Epithelial cell of proximal tubule (primary cell): ENCODE results near the gene MOB3A. TPM values are rescaled to one million over a fixed set of nuclear protein-coding genes. Genes with fewer than 3 reads are reported as not detected.
A peak's percentile ranks its signal among the peaks of the same experiment; 100 is the strongest.

Experiments
- DNase-seq: peaks from one replicate; pipeline ENCODE4 v3.0.0-alpha.2; 2011; ENCODE audit warnings: low read depth
- H3K4me3 ChIP-seq: 2 replicates; pipeline ENCODE4 v1.5.1; 2011; ENCODE audit warnings: low read depth, mild to moderate bottlenecking, low read length
- total RNA-seq: library from RNA; depleted of rRNA; stranded (reverse); fragments of >200 nt; gene quantifications from 2 replicates; pipeline ENCODE4 v1.2.3, GENCODE V29; 2015
- TF ChIP-seq, protein P1 (sequence below): conservative IDR thresholded peaks from 2 replicates; pipeline ENCODE4 v1.5.1; 2012; ENCODE audit warnings: low read depth, mild to moderate bottlenecking, low read length

MOB3A gene
- total RNA-seq, 1 donor from 2014 or later, result 29.9 TPM

DNA sequence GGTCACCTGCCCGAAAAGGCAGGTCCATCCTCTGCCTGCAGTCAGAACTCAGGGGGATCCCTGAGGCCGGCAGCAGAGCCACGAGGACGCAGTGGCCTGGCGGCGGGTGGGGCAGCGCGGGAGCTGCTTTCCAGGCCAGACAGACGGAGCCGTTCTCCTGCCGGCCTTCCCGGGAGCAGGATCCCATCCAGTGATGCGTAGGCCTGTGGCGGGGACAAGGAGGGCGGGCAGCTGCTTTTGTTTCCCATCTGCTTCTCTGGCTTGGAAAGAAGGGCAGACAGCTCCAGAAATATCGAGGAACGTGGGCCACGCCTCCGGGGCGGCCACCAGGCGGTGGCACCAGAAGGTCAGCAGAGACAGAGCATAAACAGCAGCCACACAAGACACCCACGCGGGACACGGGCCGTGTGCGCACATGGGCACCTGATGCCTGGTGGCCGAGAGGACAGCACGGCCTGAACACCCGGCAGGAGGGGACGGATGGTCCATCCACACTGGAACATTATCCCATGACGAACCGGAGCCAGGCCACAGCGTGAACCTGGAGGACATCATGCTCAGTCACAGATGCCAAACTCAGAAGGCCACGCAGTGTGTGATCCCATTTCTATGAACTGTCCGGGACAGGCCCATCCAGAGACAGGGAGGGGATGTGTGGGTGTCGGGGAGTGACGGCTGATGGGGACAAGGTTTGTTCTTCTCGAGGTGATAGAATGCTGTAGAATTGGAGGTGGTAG is 31.2 kb downstream of the MOB3A start:
- no peak for DNase-seq
- TF ChIP-seq, protein P1, sequence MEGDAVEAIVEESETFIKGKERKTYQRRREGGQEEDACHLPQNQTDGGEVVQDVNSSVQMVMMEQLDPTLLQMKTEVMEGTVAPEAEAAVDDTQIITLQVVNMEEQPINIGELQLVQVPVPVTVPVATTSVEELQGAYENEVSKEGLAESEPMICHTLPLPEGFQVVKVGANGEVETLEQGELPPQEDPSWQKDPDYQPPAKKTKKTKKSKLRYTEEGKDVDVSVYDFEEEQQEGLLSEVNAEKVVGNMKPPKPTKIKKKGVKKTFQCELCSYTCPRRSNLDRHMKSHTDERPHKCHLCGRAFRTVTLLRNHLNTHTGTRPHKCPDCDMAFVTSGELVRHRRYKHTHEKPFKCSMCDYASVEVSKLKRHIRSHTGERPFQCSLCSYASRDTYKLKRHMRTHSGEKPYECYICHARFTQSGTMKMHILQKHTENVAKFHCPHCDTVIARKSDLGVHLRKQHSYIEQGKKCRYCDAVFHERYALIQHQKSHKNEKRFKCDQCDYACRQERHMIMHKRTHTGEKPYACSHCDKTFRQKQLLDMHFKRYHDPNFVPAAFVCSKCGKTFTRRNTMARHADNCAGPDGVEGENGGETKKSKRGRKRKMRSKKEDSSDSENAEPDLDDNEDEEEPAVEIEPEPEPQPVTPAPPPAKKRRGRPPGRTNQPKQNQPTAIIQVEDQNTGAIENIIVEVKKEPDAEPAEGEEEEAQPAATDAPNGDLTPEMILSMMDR, result no peak
- no peak overlapping the region for H3K4me3 ChIP-seq

DNA sequence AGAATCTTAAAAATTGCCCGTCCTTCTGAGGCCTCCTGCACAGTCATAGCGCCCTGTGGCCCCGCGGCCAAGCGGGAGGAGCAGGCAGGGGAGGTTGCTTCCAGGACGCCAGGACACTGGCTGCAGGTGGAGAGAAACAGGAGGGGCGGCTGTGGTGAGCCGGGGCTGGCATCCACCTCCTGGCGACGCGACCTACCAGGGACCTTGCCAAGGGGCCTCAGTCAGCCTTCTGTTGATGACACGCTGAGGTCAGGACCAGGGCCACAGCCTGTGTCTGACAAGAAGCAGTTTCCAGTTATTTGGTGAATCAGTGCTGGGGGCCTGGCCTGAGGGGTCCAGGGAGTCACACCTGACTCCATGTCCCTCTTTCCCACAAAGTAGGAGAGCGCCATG is 31.7 kb downstream of the MOB3A start:
- H3K4me3 ChIP-seq, result no peak overlapping the region
- TF ChIP-seq, protein P1, result no peak
- no peak for DNase-seq

DNA sequence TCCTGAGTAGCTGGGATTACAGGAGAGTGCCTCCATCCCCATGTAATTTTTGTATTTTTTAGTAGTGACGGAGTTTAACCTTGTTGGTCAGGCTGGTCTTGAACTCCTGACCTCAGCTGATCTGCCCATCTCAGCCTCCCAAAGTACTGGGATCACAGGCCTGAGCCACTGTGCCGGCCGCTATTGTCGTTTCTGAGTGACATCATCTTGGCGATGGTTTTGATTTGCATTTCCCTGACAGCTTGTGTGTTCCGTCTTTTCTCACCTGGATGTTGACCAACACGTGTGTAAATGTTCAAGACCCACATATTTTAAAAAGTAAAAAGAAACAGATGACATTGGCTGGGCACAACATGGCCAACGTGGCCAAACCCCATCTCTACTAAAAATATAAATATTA is 32.3 kb downstream of the MOB3A start:
- no peak for DNase-seq
- TF ChIP-seq, protein P1, result no peak
- H3K4me3 ChIP-seq, result no peak overlapping the region

DNA sequence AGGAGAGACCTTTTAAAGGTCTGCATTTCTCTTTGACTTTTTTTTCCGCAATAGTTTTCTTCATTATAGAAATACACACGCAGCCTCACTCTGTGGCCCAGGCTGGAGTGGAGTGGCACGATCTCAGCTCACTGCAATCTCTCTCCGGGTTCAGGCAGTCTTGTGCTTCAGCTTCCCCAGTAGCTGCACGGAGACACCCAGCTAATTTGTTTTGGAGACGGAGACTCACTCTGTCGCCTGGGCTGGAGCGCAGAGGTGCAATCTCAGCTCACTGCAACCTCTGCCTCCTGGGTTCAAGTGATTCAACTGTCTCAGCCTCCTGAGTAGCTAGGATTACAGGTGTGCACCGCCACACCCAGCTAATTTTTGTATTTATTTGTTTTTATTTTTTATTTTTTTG is 33.4 kb downstream of the MOB3A start:
- TF ChIP-seq, protein P1, result no peak
- H3K4me3 ChIP-seq, result no peak overlapping the region
- no peak for DNase-seq

DNA sequence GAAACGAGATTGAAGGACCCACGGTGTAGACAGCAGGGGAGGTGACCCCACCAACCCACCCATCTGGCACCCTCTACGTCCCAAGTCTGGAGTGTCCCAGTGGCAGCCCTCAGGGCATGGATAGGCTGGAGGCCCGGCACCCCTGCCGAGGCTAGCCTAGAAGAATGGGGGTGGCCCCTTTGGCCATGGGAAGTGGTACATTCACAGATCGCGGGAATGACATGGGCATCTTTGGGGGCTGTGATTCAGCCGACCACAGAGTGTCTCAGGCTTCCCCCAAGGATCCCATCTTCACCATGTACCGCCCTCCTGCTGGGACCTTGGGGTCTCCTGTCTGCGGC is 33.8 kb downstream of the MOB3A start:
- TF ChIP-seq, protein P1, result no peak
- H3K4me3 ChIP-seq, result peak overlapping the region; percentile 62
- no peak for DNase-seq

DNA sequence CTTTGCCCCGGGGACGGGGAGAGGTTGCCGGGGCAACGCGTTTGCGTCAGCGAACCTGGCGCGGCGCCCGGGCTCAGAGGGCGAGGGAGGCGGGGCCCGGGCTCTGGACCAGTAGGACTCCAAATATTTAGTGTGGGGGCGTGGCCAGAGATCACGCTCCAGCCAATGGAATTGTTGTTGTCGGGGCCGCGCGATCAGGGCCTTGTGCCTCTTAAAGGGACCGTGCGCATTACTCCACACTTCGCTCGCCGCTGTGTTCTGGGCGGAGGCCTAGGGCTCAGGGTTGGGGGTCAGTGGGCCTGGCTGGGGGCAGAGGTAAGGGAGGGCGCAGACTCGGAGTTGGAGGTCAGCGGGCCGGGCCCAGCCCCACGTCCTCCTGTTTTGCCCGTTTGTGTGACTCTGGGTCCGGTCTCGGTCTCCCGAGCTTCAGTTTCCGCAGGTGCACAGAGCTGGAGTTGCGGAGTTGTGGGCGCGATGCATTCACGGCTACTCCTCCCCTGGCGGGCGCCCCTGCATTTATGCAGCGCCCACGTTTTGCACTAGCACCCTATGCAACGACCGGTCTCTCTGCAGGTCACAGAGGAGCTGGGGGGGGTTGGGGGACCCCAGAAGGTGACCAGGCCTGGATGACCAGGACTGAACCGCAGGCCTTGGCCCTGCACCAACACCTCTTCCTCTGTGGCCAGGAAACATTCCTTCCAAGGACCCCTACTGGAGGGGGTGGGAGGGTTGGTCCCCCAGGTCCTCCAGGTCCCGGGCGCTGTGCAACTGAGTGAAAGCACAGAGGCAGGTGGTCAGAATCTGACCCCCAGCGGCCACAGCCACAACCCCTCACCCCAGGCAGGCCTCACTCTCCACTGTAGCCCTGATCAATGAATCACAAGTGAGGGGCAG is 34.4 kb downstream of the MOB3A start:
- H3K4me3 ChIP-seq, result peak overlapping the region; percentile 62
- TF ChIP-seq, protein P1, result no peak
- DNase-seq, result peak; percentile 63
